GM18861 (cell line): Measurements from ENCODE around the gene CACNA1B.
"Not testable (repeated sequence)": the region's sequence is repeated elsewhere in the genome, so short reads cannot be mapped to it uniquely, and the experiment has no call there.

Experiments used
- ATAC-seq: cut with Tn5 transposase; IDR thresholded peaks from one replicate; pipeline ENCODE4 v1.9.1; 2021; ENCODE audit not compliant: unreplicated experiment

CACNA1B gene

GRCh38 chr9:138094028-138094427, 216.4 kb downstream of the CACNA1B start:
- no peak for ATAC-seq

- ATAC-seq: no peak
Observed at GRCh38 chr9:138095813-138096518, 218.4 kb downstream of the CACNA1B start.

DNA sequence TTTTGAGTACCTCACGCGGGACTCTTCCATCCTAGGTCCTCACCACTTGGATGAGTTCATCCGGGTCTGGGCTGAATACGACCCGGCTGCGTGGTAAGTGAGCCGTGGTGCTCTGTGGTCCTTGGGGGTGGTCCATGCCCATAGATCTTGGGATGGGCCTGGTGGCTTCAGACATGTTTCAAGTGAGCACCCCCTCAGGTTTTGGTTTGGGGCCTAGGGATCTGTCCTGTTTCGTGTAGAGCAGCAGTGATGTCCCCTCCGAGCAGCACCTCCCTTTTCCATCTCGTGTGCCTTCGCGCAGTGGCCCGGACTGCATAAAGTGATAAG, 218.9 kb downstream of the CACNA1B start:
- no peak for ATAC-seq

DNA sequence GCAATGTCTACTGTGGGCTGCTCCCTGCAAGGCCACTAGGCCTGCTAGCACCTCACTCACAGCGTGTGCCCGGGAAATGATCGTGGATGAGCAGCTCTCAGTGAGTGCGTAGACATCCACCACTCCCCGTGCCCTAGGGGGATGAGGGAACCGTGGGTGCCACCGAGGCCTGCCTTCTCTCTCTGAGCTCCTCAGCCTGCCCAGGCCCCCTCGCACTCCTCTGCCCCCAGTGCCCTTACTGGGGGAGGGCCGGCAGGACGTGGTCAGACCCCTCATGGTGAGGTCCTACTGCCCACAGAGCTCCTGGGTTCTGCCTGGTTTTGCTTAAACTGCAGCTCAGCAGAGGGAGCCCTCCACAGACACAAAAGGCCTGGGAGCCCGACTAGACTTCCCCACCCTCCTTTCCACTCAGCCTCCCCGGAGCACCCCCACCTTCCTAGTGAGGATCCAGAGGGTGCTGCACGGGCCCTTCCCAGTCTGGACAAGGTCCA, 220.0 kb downstream of the CACNA1B start:
- ATAC-seq: no peak

- no peak for ATAC-seq
Observed at GRCh38 chr9:138098116-138098907, 220.7 kb downstream of the CACNA1B start.

- no peak for ATAC-seq
Observed at GRCh38 chr9:138098908-138099791, 221.6 kb downstream of the CACNA1B start.

DNA sequence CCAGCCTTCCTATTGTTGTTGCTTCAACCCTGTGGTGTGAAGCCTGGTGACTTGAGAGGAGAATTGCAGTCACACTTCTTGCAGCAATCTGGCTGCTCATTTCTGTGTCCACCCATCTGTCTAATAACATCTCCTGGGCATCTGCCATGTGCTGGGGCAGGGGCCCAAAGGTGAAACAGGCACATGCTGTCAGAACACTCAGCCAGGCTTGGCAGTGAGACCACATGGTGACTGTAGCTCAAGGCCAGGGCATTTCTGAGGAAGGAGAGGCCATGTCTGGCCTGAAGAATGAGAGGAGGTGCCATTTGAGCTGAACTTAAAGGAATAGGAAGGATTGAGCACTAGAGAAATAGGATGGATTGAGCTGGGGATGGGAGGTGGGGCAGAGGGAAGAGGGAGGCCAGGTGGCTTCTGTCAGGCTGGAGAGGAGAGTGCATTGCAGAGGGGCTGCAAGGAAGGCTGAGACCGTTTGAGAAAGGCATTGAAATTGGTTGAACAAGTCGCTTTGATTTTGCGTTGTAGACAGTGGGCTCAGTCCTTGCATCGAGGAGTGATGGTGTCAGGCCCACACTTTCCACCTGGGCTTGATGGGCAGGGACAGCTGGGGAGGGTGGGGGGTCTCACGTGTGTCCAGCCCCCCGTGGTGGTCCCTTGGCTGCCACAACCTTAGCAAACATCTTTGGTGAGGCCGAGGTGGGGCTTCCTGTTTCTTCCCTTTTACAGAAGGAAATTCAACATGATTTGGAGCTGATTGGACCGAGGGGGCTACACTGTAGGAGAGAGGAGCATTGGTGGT, 222.4 kb downstream of the CACNA1B start:
- no peak for ATAC-seq

DNA sequence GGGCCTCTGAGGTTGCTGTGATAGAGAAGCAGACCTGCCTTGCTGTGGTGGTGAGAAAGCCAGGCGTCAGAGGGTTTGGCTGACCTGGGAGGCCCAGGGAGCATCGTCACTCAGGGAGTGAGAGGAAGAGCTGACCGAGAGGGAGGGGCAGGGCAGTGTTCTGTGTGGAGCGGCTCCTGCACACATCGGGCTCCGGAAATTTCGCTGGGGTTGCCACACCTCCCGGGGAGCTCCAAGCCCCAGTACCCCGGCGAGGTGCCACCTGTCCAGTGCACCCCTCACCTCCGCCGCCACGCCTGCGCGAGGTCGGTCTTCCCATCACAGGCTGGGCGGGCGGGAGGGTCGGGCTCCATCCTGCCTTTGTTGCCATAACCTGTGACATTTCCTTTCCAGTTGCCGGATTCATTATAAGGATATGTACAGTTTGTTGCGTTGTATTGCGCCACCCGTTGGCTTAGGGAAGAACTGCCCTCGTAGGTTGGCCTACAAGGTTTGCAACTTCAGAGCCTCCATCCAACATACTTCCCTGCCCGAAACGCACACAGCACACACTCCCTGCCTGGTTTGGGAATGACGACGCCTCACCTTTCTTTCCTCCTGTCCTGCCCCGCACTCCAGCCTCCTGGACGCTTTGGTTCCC, 223.2 kb downstream of the CACNA1B start:
- ATAC-seq: no peak

GRCh38 chr9:138101444-138102234, 224.1 kb downstream of the CACNA1B start:
- ATAC-seq: no peak

DNA sequence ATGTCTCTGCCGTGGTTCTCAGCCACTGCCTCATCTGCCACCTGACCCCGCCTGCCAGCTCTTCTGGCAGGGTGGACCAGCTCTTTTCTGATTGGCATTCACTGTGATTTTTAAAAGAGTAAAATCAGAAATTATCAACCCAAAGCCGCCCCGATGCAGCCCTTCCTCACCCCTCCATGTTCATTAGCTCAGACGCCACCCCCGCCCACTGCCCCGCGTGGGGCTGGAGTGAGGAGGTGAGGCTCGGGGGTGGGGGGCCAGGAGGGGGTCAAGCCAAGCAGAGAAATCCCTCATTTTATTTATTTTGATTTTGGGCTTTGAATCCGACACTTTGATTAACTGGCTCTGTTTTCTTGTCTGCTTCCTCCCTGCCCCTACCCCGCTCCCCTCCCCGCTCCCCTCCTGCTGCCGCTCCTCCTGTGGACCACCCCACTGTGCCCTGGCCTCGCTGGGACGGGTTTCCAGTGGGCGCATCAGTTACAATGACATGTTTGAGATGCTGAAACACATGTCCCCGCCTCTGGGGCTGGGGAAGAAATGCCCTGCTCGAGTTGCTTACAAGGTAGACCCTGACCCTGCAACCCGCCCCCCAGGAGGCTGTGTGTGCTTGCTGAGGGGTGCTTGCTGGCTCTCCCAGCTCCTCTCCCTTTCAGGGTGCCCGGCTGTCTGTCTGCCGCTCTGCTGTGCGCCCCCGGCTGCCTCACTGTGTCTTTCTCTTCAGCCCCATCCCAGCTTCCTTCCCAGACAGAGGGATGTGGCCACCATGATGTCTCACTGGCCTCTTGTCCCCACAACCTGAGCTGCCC, 224.9 kb downstream of the CACNA1B start:
- ATAC-seq: no peak

DNA sequence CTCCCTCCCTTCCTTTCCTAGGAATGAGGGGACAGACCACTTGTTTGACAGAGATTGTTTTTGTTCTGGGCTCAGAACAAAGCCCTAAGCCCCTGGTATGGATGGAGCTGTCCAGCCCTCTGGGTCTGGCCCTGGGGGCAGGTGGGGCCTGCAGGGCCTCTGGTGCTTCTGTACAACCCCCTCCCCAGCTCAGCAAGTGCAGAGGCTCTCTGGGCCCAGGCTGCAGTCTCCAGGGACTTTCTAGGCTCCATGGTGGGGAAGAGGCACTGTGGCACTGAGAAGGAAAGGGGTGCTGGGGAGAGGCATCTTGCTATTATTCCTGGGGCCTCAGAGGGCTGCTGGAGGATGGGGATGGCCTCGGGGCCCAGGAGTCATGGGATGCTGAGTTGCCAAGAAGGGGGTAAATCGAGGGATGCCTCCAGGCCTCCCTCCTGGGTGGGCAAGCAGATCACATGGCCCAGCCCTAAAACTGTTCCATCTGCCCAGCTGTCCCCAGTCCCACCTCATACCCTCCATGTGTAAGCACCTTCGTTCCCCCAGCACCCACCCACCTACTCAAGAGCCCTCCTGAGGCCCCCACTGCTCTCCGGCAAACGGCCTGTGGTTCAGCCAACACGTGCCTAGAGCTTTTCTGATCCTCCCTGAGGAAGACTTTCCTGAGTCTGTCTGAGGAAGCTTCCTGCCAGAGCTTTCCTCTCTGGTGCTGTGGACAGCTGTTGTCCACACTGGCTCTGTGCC, 225.7 kb downstream of the CACNA1B start:
- ATAC-seq: no peak

DNA sequence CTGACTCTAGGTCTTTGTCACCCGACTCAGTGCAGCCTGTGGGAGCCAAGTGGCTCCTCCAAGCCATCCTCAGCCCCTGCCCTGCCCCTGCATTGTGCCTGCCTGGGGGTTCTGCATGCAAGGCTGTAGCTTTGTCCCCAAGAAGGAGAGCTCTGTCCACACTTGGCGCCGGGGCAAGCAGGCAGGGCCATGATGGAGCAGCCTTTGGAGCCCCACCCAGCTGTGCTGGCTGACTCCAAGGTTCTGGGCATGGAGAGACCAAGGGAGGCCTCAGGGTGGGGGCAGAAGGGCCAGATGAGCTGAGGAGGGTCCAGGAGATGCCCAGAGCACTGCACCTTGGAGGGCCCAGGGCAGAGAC, 226.2 kb downstream of the CACNA1B start:
- ATAC-seq: no peak

GRCh38 chr9:138104251-138105122, 226.9 kb downstream of the CACNA1B start:
- no peak for ATAC-seq

DNA sequence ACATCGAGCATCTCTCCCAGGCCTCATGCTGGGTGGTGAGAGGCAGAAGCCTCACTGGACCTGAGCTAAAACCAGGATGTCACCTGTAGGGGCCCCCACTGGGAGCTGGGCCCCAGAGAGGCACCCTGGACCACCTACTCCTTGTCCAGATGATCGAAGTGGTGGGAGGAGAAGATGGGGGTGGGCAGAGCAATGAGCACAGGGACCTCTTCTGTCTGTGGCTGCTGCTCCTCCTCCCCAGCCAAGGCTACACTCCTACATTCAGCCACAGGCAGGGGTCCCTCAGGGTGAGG, 227.5 kb downstream of the CACNA1B start:
- ATAC-seq: no peak

- ATAC-seq: no peak
Observed at GRCh38 chr9:138105561-138106505, 228.3 kb downstream of the CACNA1B start.

- not testable (repeated sequence) for ATAC-seq
Observed at GRCh38 chr9:138107039-138107438, 229.5 kb downstream of the CACNA1B start.
